ENCODE results near the gene TNIP2. TPM values are rescaled to one million over a fixed set of nuclear protein-coding genes. Genes with fewer than 3 reads are reported as not detected.
A peak's percentile ranks its signal among the peaks of the same experiment; 100 is the strongest.

The TNIP2 gene
- total RNA-seq, 2 experiments from 2014 or later, result 50.6 to 59.4 TPM

GRCh38 chr4:2700031-2700430 lies 56.1 kb downstream of the TNIP2 start:
- POLR2A ChIA-PET, result no interaction called here
- DNase-seq (no peak), ATAC-seq (no peak)
- Mint-ChIP-seq H3K36me3 (ENCODE audit: low read depth) (peaks cover 60% of the 10 kb centered on the region), H3K4me1 (peaks cover 9% of the 10 kb centered on the region), H3K4me3 (no peak overlapping the region), H3K27ac (no peak overlapping the region), H3K27me3 (no peaks in the 10 kb centered on the region), H3K9me3 (ENCODE audit: low read depth) (no peaks in the 10 kb centered on the region)
- CTCF ChIA-PET, result interaction anchor here (0.8 to 1.0 kb wide), 2 partner anchors 9 to 480 kb away, joined by 3 read pairs; no protein-coding TSS in a partner anchor
- intact Hi-C loops (cut with DNase I, micrococcal nuclease), result no loop called here

- CTCF ChIA-PET, result interaction anchor here (0.8 to 1.0 kb wide), 2 partner anchors 9 to 480 kb away, joined by 3 read pairs; no protein-coding TSS in a partner anchor
- Mint-ChIP-seq H3K4me1 (peaks cover 9% of the 10 kb centered on the region), H3K27me3 (no peaks in the 10 kb centered on the region), H3K27ac (peak overlapping the region; percentile 47), H3K9me3 (ENCODE audit: low read depth) (no peaks in the 10 kb centered on the region), H3K4me3 (no peak overlapping the region), H3K36me3 (ENCODE audit: low read depth) (peaks cover 64% of the 10 kb centered on the region)
- DNase-seq, result no peak
- no peak for ATAC-seq
- intact Hi-C loops (cut with DNase I, micrococcal nuclease), result no loop called here
- POLR2A ChIA-PET, result no interaction called here
Observed at GRCh38 chr4:2699534-2699933, 56.6 kb downstream of the TNIP2 start.

- Mint-ChIP-seq H3K27me3 (no peaks in the 10 kb centered on the region), H3K27ac (peak overlapping the region; percentile 6), H3K36me3 (ENCODE audit: low read depth) (peaks cover 66% of the 10 kb centered on the region), H3K9me3 (ENCODE audit: low read depth) (no peaks in the 10 kb centered on the region), H3K4me1 (peaks cover 9% of the 10 kb centered on the region), H3K4me3 (no peak overlapping the region)
- CTCF ChIA-PET, result interaction anchor here (1.0 kb wide), 1 partner anchor 8 kb away, joined by 3 read pairs; no protein-coding TSS in a partner anchor
- intact Hi-C loops (cut with DNase I, micrococcal nuclease), result no loop called here
- DNase-seq, result no peak
- no peak for ATAC-seq
- POLR2A ChIA-PET, result no interaction called here
Observed at GRCh38 chr4:2698951-2699505, 57.1 kb downstream of the TNIP2 start.

- Mint-ChIP-seq H3K36me3 (ENCODE audit: low read depth) (peaks cover 68% of the 10 kb centered on the region), H3K27me3 (no peaks in the 10 kb centered on the region), H3K27ac (peak overlapping the region; percentile 57), H3K4me3 (no peak overlapping the region), H3K4me1 (peaks cover 9% of the 10 kb centered on the region), H3K9me3 (ENCODE audit: low read depth) (no peaks in the 10 kb centered on the region)
- POLR2A ChIA-PET, result no interaction called here
- DNase-seq (no peak), ATAC-seq (peak; percentile 23)
- intact Hi-C loops (cut with DNase I, micrococcal nuclease), result no loop called here
- CTCF ChIA-PET, result no interaction called here
Observed at GRCh38 chr4:2698504-2698903, 57.6 kb downstream of the TNIP2 start.

GRCh38 chr4:2697995-2698414 lies 58.1 kb downstream of the TNIP2 start:
- Mint-ChIP-seq H3K27ac (no peak overlapping the region), H3K4me3 (no peak overlapping the region), H3K36me3 (ENCODE audit: low read depth) (peaks cover 72% of the 10 kb centered on the region), H3K9me3 (ENCODE audit: low read depth) (no peaks in the 10 kb centered on the region), H3K27me3 (no peaks in the 10 kb centered on the region), H3K4me1 (peaks cover 9% of the 10 kb centered on the region)
- intact Hi-C loops (cut with DNase I, micrococcal nuclease), result no loop called here
- ChIA-PET CTCF (interaction anchor here (0.5 kb wide), 1 partner anchor 66 kb away, joined by 3 read pairs; no protein-coding TSS in a partner anchor), POLR2A (no interaction called here)
- no peak for ATAC-seq
- no peak for DNase-seq

- DNase-seq (no peak), ATAC-seq (no peak)
- Mint-ChIP-seq H3K36me3 (ENCODE audit: low read depth) (peaks cover 71% of the 10 kb centered on the region), H3K4me3 (no peak overlapping the region), H3K27ac (peak overlapping the region; percentile 7), H3K27me3 (no peaks in the 10 kb centered on the region), H3K9me3 (ENCODE audit: low read depth) (no peaks in the 10 kb centered on the region), H3K4me1 (peaks cover 22% of the 10 kb centered on the region)
- ChIA-PET POLR2A (no interaction called here), CTCF (interaction anchor here (0.7 to 1.1 kb wide), 2 partner anchors 17 to 280 kb away, joined by 3 read pairs; no protein-coding TSS in a partner anchor)
- intact Hi-C loops (cut with DNase I, micrococcal nuclease), result no loop called here
Observed at GRCh38 chr4:2696423-2696822, 59.7 kb downstream of the TNIP2 start.

GRCh38 chr4:2695346-2696060 lies 60.6 kb downstream of the TNIP2 start:
- ATAC-seq (no peak), DNase-seq (no peak)
- Mint-ChIP-seq H3K4me1 (peaks cover 31% of the 10 kb centered on the region), H3K27ac (no peak overlapping the region), H3K4me3 (no peak overlapping the region), H3K36me3 (ENCODE audit: low read depth) (peaks cover 73% of the 10 kb centered on the region), H3K9me3 (ENCODE audit: low read depth) (no peaks in the 10 kb centered on the region), H3K27me3 (no peaks in the 10 kb centered on the region)
- intact Hi-C loops (cut with DNase I, micrococcal nuclease), result no loop called here
- ChIA-PET CTCF (interaction anchor here (0.7 to 1.1 kb wide), 3 partner anchors 18 to 733 kb away, joined by 3 read pairs; no protein-coding TSS in a partner anchor), POLR2A (no interaction called here)

GRCh38 chr4:2694691-2695090 lies 61.4 kb downstream of the TNIP2 start:
- Mint-ChIP-seq H3K4me3 (no peak overlapping the region), H3K36me3 (ENCODE audit: low read depth) (peaks cover 72% of the 10 kb centered on the region), H3K9me3 (ENCODE audit: low read depth) (no peaks in the 10 kb centered on the region), H3K27ac (peak overlapping the region; percentile 37), H3K4me1 (peaks cover 39% of the 10 kb centered on the region), H3K27me3 (no peaks in the 10 kb centered on the region)
- ATAC-seq, result no peak
- intact Hi-C loops (cut with DNase I, micrococcal nuclease), result no loop called here
- ChIA-PET POLR2A (no interaction called here), CTCF (interaction anchor here (0.8 kb wide), 1 partner anchor 21 kb away, joined by 3 read pairs; no protein-coding TSS in a partner anchor)
- no peak for DNase-seq

- Mint-ChIP-seq H3K36me3 (ENCODE audit: low read depth) (peaks cover 61% of the 10 kb centered on the region), H3K27me3 (no peaks in the 10 kb centered on the region), H3K9me3 (ENCODE audit: low read depth) (no peaks in the 10 kb centered on the region), H3K4me1 (peaks cover 31% of the 10 kb centered on the region), H3K4me3 (no peak overlapping the region), H3K27ac (peak overlapping the region; percentile 86)
- peak; percentile 68 for DNase-seq
- ChIA-PET POLR2A (interaction anchor here (0.6 kb wide), 1 partner anchor 171 kb away, joined by 4 read pairs; no protein-coding TSS in a partner anchor), CTCF (interaction anchor here (0.8 to 1.0 kb wide), 2 partner anchors 9 to 244 kb away, joined by 3 to 4 read pairs; no protein-coding TSS in a partner anchor)
- intact Hi-C loops (cut with DNase I, micrococcal nuclease), result loop anchor here (1.0 kb wide), 1 partner anchor 54 kb away; no protein-coding TSS in a partner anchor
- ATAC-seq, result peak; percentile 89
Observed at GRCh38 chr4:2691952-2692435, 64.1 kb downstream of the TNIP2 start.

Other genes with a start within 250 kb of the TNIP2 start
- gene FAM193A, start 219.7 kb downstream of the TNIP2 start, total RNA-seq, result 10 to 100 TPM; 22.1 to 30.1 TPM
- 10 to 100 TPM; 63.3 to 68.3 TPM for gene SH3BP2, start 36.7 kb upstream of the TNIP2 start, total RNA-seq
- 100 to 1,000 TPM; 196 to 206 TPM for gene ADD1, start 87.5 kb upstream of the TNIP2 start, total RNA-seq
- gene NOP14, start 207.1 kb upstream of the TNIP2 start, total RNA-seq, result 100 to 1,000 TPM in 1 of 2 experiments, 10 to 100 TPM in 1; 86.8 to 106 TPM
- gene GRK4, start 207.2 kb upstream of the TNIP2 start, total RNA-seq, result 1 to 10 TPM; 2.4 to 2.5 TPM